Effector memory CD4-positive, alpha-beta T cell (primary cell): Measurements from ENCODE around the gene C11orf98.

Source experiments
- DNase-seq, 3 donors: peaks; one replicate each; pipeline ENCODE4 v3.0.0-alpha.2; 2020
- H3K27ac ChIP-seq: 2 replicates; pipeline ENCODE4 v1.7.0; 2013; ENCODE audit warnings: mild to moderate bottlenecking, low read length, moderate library complexity; ENCODE audit not compliant: insufficient read depth, poor library complexity, severe bottlenecking
- H3K27me3 ChIP-seq: replicated peaks from 2 replicates; pipeline ENCODE4 v1.7.0; 2013; ENCODE audit warnings: mild to moderate bottlenecking, low read length; ENCODE audit not compliant: insufficient read depth, control insufficient read depth, poor library complexity, severe bottlenecking
- H3K36me3 ChIP-seq: 2 replicates; pipeline ENCODE4 v1.7.0; 2013; ENCODE audit warnings: mild to moderate bottlenecking, low read length, moderate library complexity; ENCODE audit not compliant: control insufficient read depth, insufficient read depth
- H3K4me1 ChIP-seq: 2 replicates; pipeline ENCODE4 v1.7.0; 2013; ENCODE audit warnings: low read length, mild to moderate bottlenecking; ENCODE audit not compliant: control insufficient read depth, insufficient read depth, poor library complexity, severe bottlenecking
- H3K4me3 ChIP-seq: 2 replicates; pipeline ENCODE4 v1.7.0; 2013; ENCODE audit warnings: low read length, low read depth, mild to moderate bottlenecking; ENCODE audit not compliant: insufficient read depth, poor library complexity, severe bottlenecking
- H3K9me3 ChIP-seq: 2 replicates; pipeline ENCODE4 v1.7.0; 2013; ENCODE audit warnings: mild to moderate bottlenecking, low read length, moderate library complexity; ENCODE audit not compliant: control insufficient read depth

Gene C11orf98

DNA sequence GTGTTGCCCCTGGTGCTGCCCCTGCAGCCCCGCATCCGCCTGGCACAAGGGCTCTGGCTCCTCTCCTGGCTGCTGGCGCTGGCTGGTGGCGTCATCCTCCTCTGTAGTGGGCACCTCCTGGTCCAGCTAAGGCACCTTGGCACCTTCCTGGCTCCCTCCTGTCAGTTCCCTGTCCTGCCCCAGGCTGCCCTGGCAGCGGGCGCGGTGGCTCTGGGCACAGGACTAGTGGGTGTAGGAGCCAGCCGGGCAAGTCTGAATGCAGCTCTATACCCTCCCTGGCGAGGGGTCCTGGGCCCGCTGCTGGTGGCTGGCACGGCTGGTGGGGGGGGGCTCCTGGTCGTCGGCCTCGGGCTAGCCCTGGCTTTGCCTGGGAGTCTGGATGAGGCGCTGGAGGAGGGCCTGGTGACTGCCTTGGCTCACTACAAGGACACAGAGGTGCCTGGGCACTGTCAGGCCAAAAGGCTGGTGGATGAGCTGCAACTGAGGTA lies 51.7 kb downstream of the C11orf98 start:
- Histone ChIP-seq H3K27me3 (no peaks in the 10 kb centered on the region), H3K9me3 (no peaks in the 10 kb centered on the region), H3K27ac (peak overlapping the region; percentile 93), H3K4me3 (no peak overlapping the region), H3K36me3 (peaks cover 32% of the 10 kb centered on the region), H3K4me1 (peaks cover 17% of the 10 kb centered on the region)
- DNase-seq, result no peak
